Thyroid gland (tissue), 4 donors: ENCODE data around the gene RAPGEF6.

Experiments used
- POLR2A ChIP-seq, 2 donors: fragments of 450-650 bp; IDR thresholded peaks; one replicate each; pipeline ENCODE4 v1.6.1; 2017; ENCODE audit warnings: antibody characterized with exemption in 2 of 2, mild to moderate bottlenecking in 2 of 2, moderate library complexity in 1 of 2
- TF ChIP-seq, protein P1 (sequence below), 6 experiments: fragments of 200-600 bp in 3 of 6; fragments of 450-650 bp in 3 of 6; sonication (generic) in 3 of 6; IDR thresholded peaks; one replicate each; pipeline ENCODE4 v1.5.1; 2016 to 2019; ENCODE audit warnings: antibody characterized with exemption in 6 of 6, mild to moderate bottlenecking in 2 of 6, inconsistent platforms in 1 of 6, moderate library complexity in 1 of 6

DNA sequence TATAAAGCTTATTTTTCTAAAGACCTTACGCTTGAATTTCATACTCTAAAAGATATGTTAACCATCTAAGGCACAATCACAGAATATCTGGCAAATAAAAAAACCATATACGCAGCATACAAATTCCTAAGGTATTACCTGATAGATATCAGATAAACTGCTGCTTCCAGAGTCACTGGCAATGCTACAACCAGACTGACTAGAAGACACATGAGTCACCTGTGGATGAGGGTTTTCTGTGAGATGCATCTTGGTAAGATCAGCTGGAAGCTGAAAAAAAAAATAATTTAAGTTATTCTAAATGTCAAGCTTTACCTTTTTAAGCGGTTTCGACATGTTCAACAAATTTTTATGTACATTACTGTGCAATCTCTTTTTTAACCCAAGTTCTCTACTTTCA, 113.8 kb downstream of the RAPGEF6 start:
- TF ChIP-seq, protein P1, sequence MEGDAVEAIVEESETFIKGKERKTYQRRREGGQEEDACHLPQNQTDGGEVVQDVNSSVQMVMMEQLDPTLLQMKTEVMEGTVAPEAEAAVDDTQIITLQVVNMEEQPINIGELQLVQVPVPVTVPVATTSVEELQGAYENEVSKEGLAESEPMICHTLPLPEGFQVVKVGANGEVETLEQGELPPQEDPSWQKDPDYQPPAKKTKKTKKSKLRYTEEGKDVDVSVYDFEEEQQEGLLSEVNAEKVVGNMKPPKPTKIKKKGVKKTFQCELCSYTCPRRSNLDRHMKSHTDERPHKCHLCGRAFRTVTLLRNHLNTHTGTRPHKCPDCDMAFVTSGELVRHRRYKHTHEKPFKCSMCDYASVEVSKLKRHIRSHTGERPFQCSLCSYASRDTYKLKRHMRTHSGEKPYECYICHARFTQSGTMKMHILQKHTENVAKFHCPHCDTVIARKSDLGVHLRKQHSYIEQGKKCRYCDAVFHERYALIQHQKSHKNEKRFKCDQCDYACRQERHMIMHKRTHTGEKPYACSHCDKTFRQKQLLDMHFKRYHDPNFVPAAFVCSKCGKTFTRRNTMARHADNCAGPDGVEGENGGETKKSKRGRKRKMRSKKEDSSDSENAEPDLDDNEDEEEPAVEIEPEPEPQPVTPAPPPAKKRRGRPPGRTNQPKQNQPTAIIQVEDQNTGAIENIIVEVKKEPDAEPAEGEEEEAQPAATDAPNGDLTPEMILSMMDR (IDR thresholded peaks at IDR 0.05): no peak
- no peak for TF ChIP-seq POLR2A (IDR thresholded peaks at IDR 0.05)
